Colon (tissue), 2 donors: ENCODE measurements around the gene NAT9.

Source experiments
- FAIRE-seq: peaks from 2 replicates; lab custom pipeline; 2012; peaks lifted over from hg19 to GRCh38; lab: Jason Lieb, UNC
- donor health status: control.
- donor health status: control.

Gene NAT9

DNA sequence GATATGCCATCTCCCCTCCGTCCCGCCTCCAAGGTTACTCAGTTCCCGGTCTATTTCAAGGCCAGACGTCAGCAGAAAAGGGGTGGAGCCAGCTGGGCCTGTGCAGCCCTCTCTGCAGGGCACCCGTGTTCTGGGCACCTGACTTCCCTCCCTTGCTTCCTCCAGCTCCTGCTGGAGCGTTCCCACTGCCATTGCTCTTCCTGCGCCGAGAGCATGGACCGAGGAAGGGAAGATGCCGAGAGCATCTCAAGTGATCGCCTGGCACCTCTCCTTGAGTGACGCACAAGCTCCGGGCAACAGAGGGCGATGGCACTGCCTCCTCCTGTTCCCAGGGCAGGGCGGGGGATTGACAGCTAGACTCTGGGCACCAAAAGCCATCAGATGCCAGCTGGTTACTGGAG, 29.4 kb upstream of the NAT9 start:
- FAIRE-seq, result no peak

DNA sequence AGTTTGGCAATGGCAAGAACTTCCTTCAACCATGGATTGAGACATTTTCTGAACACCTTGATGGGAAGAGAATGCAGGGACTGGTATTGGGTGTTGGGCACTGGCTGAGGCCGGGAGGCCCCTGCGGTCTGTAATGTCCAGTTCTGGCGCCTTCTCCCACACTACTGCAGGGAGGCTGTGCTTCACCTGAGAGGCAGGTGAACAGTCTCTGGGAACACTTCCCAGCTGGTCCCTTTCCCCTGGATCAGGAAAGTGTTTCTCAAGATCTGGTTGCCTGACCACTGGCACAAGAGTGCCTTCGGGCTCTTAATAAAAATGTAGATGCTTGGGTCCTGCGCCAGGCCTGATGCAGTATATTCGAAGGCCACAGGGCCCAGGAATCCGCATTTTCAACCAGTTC, 28.5 kb upstream of the NAT9 start:
- FAIRE-seq, result no peak

DNA sequence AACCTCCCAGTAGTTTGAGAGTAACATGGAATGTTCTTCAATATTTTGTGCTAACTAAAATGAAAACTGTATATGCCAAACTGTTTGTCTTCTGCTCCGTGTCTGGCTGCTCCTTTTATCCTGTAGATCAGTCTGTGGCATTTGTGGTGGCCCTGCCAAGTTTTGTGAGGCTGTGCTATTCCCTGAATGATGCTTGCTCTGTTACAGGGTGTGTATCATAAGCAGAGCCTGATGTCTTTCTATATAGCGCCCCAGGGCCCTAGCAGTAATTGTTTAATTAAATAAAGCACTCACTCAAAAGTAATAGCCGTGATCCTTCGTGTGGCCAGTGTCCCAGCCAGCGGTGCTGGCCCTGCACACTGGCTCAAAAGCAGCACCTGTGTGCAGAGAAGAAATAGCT, 27.8 kb upstream of the NAT9 start:
- no peak for FAIRE-seq

DNA sequence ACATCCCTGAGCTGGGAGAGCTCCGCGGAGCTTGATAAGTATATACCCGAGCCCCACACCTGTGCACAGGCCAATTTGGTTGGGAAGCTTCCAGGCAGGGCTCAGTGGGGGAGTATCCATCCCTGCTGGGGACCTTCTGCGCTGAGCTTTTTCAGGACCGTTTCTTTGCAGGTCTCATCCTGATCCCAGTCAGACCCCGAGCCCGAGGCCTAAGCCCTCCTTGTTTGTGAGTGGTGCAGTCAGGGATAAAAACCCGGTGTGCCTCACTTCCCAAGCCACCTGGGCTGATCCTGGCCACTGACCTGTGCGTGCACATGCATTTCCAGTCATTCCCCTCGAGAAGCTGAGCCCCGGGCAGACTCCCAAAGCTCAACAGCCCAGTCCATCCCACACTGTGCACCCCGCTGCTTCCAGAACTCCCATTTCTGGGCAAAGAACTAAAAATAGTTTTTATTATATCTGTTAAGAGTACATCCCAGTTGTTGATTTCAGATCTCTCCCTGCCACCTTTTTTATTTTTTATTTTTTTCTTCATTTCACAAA, 27.3 kb upstream of the NAT9 start:
- FAIRE-seq, result no peak

GRCh38 chr17:74801896-74802295, 25.8 kb upstream of the NAT9 start:
- FAIRE-seq, result no peak

GRCh38 chr17:74800531-74800930, 24.4 kb upstream of the NAT9 start:
- FAIRE-seq, result no peak

GRCh38 chr17:74799097-74799496, 23.0 kb upstream of the NAT9 start:
- FAIRE-seq, result no peak

DNA sequence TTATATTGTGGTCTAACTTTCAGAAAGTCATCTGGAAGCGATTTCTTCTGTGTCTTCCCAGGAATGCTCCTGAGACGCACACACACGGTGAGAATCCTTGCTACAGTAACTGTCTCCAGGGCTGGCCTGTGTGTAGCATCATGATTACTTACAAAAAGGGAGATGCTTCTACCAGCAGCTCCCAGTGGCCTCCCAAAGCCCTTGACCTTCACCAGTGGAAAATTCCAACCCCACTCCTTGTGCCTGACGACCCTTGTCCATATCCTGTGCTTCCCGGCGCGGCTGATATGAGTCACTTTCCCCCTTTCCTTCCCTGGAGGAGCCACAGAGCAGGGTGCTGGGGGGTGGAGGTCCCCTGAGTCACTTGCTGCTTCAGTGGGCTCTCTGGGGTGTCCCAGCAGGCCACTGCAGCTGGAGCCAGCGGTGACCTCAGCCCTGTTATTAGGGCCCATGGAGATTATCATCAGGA, 22.1 kb upstream of the NAT9 start:
- FAIRE-seq, result no peak

DNA sequence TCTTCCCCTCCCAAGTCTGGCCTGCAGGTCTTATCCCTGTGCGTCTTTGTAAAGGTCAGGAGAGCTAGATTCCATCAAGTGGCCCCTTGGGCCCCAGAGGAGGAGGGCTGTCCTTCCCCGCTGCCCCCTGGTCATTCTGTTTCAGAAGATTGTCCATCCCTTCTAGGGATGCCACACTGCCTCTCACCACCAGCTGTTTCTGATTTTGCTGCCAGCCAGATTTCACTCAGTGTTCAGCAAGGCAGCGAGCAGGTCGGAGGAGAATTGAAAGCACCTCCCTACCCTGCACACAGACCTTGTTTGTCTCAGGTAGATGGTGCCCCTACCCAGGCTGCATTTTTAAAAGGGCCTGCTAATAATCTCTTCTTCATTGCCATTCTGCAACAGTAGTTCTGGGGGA, 21.7 kb upstream of the NAT9 start:
- FAIRE-seq, result no peak

DNA sequence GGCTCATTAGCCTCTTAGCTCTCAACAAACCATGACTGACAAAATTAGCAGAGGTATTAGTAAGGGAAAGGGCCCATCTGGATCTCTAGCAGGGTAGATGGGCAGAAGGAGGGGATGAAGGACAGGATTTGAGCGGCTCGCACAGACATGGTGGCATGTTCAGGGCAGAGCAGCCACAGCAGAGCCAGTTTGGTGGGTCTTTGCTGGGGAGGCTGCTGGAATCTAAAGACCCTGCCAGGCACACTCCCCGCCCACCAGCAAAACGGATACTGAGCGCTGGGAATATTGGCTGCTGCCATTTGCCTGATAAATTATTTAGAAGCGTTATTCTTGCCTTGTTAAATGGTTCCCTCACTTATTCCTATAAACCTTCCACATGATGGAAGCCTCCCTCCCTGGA, 20.7 kb upstream of the NAT9 start:
- FAIRE-seq, result no peak

DNA sequence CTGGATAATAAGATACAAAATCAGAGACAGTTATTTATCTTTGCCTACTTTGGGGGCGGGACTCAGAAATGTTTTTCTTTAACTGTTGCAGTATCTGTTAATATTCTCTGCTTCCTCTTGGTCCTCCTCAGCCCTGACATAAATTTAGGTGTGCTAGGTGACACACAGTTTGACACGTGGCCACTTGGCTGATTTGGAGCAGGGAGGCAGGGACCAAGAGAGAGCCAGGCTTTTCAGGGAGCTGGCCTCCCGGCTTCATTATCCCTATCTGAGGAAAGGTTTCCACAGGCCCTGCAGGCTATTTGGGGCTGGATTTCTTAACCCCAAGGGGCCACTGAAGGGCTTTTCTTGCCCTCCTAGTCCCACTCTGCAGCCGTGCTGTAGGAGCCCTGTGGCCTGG, 20.1 kb upstream of the NAT9 start:
- no peak for FAIRE-seq

DNA sequence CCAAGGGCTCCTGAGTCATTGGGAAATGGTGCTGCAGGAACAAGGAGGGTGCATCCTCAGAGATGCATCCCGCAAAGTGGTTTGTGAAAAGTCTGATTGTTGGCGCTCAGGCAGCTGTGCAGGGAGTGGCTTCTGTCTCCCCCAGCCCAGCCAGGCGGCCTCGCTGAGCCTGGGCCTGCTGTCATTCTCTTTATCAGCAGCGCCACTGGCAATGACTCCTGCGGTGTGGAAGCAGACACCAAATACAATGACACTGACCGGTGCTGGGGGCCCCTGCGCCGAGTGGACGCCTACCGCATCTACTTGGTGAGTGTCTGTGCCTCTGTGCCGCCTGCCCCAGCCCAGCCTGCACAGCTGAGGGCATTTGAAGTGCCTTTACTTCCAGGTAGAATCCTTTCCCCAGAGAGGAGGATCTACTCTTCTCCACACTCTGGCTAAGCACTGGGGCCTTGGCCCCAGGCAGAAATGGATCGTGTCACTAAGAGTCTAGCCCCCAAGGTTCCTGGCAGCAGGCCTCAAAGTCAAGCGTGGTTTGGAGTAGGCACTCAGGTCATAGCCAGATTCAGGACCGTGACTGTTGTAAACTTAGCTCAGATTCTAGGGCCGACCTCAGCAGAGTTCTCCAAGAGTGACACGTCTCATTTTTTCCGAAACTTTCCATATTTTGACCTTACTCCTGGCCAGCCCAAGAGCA, 19.3 kb upstream of the NAT9 start:
- no peak for FAIRE-seq

- FAIRE-seq, result no peak
These were observed 16.5 kb upstream of the NAT9 start for GRCh38 chr17:74792586-74793105.

GRCh38 chr17:74790161-74791058, 14.3 kb upstream of the NAT9 start:
- FAIRE-seq, result no peak

GRCh38 chr17:74786431-74787055, 10.4 kb upstream of the NAT9 start:
- no peak for FAIRE-seq

DNA sequence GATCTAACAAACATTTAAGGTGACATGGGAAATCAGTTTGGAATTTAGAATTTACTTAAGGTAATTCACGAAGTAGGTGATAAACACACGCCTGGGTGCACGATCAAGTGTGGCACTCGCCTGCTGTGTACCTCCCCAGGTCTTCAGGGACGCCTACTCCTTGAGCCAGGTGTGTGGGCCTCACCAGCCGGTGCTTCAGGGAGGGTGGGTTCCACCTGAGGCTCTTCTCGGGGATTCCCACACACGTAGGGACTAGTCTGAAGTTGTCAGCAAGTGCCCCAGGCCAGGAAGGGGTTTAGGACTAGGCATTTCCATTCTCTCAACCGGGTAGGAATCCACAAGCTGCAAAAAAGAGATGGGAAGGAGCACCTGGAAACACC, 9.8 kb upstream of the NAT9 start:
- FAIRE-seq, result no peak

GRCh38 chr17:74785096-74785980, 9.2 kb upstream of the NAT9 start:
- FAIRE-seq, result no peak

DNA sequence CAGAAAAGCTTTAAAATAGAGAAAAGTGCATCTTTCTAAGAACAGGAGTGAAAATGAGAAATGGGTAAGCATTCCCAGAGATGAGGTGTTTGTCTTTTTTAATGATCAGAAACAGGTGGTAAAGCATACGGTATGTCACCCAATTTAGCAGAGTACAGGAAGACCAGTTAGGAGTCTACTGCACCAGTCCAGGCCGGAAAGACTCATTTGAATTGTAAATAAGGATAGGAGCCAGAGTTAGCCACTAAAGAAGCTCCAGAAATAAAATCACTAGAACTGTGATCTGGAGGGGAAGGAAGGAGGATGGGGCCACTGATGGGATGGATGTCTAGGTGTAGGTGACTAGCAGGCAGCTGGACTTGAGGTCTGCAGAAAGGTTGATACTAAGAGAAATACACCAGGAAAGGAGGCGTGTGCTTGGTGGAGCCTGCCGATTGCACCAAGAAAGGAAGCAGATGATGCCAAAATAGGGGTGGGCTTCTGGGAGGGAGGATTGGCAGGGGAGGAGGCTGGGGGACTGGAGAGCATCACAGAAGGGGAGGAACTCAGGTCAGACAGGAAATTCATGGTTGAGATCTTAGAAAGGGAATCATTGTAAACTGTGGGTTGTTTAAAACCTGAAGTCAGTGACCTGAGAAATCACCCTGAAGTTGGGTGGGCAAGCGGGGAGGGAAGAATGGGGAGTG, 8.1 kb upstream of the NAT9 start:
- no peak for FAIRE-seq

- FAIRE-seq, result no peak
These were observed 6.4 kb upstream of the NAT9 start for GRCh38 chr17:74782571-74782970.

DNA sequence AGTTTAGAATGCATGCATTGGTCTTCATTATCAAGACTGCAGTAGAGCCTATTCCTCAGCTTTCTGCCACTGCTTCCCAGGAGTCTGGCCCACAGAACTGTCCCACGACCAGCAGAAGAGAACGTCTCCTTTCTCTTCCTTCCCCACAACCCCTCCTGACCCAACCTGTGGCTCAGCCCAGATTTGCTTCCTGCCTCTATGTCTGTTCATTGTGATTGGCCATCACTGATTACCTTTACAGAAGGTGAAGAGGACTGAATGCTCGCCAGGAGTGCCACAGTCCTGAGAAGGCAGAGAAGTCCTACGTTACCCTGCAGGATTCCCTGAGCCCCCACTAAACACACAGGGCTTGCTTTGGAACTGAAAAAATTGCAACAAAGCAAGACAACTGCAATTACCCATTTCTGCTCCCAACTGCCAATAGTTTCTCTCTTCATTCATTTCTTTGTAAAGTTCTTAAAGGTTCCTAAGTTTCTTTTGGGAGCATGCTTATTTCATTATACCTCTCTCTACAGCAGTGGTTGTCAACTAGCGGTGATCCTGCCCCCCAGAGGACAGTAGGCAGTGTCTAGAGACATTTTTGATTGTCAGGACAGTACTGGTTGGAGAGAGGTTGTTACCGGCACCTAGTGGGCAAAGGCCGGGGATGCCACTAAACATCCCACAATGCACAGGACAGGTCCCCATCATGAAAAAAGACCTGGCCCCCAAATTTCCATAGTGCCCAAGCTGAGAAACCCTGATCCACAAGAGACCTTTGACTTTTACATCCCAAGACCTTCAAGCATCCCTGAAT, 4.5 kb upstream of the NAT9 start:
- FAIRE-seq, result no peak
